HepG2 (cell line): ENCODE measurements around the gene ZP2. TPM values are rescaled to one million over a fixed set of nuclear protein-coding genes. Genes with fewer than 3 reads are reported as not detected.

Experiments used
- BORCS8-MEF2B ChIP-seq: sonication (generic); formaldehyde crosslinking; IDR thresholded peaks from 2 replicates; pipeline ENCODE4 v1.8.0; 2022; ENCODE audit warnings: mild to moderate bottlenecking, missing genetic modification reagents
- FOXA1 ChIP-seq, 2 experiments: fragments of 450-650 bp in 1 of 2; sonication (generic) in 1 of 2; formaldehyde crosslinking in 1 of 2; IDR thresholded peaks; 2 replicates each; pipeline versions ENCODE4 v1.4.0 to v1.6.1; 2016 to 2020; ENCODE audit warnings: missing genetic modification reagents in 1 of 2
- HHEX ChIP-seq: IDR thresholded peaks from 2 replicates; pipeline ENCODE4 v1.6.1; 2016; ENCODE audit warnings: control low read depth
- KAT2B ChIP-seq: fragments of 150-350 bp; IDR thresholded peaks from 2 replicates; pipeline ENCODE4 v1.6.1; 2014; ENCODE audit warnings: low read depth, low read length, borderline replicate concordance
- KDM3A ChIP-seq: IDR thresholded peaks from 2 replicates; pipeline ENCODE4 v1.6.1; 2018; ENCODE audit warnings: low read depth, missing compliant biosample characterization
- MIER3 ChIP-seq: IDR thresholded peaks from 2 replicates; pipeline ENCODE4 v1.6.1; 2016; ENCODE audit warnings: missing compliant biosample characterization, borderline replicate concordance
- MZF1 ChIP-seq: sonication (generic); formaldehyde crosslinking; IDR thresholded peaks from 2 replicates; pipeline ENCODE4 v1.8.1; 2023; ENCODE audit warnings: mild to moderate bottlenecking, missing genetic modification reagents, borderline replicate concordance
- NBN ChIP-seq: fragments of 450-650 bp; conservative IDR thresholded peaks from 2 replicates; pipeline ENCODE4 v1.6.1; 2017
- NFIC ChIP-seq: IDR thresholded peaks from 2 replicates; pipeline ENCODE4 v1.6.1; 2012; ENCODE audit warnings: mild to moderate bottlenecking, low read length, inconsistent platforms
- SIX1 ChIP-seq: sonication (generic); formaldehyde crosslinking; IDR thresholded peaks from 2 replicates; pipeline ENCODE4 v1.4.0; 2020; ENCODE audit warnings: missing genetic modification reagents, borderline replicate concordance
- SOX13 ChIP-seq, 3 experiments: fragments of 450-650 bp in 1 of 3; sonication (generic) in 1 of 3; formaldehyde crosslinking in 1 of 3; IDR thresholded peaks in 2 of 3; conservative IDR thresholded peaks in 1 of 3; 2 replicates each; pipeline versions ENCODE4 v1.5.0 to v1.6.1; 2016 to 2020; ENCODE audit warnings: antibody characterized with exemption in 1 of 3, mild to moderate bottlenecking in 1 of 3, missing compliant biosample characterization in 1 of 3, missing genetic modification reagents in 1 of 3, moderate library complexity in 1 of 3
- SUZ12 ChIP-seq: fragments of 150-350 bp; IDR thresholded peaks from 2 replicates; pipeline ENCODE4 v1.6.1; 2014; ENCODE audit warnings: low read depth, low read length
- TEAD2 ChIP-seq: sonication (generic); formaldehyde crosslinking; IDR thresholded peaks from 2 replicates; pipeline ENCODE4 v1.9.0; 2021; ENCODE audit warnings: missing genetic modification reagents
- ZKSCAN1 ChIP-seq: fragments of 150-350 bp; IDR thresholded peaks from 2 replicates; pipeline ENCODE4 v1.6.1; 2014; ENCODE audit warnings: low read length
- ZNF180 ChIP-seq: sonication (generic); formaldehyde crosslinking; IDR thresholded peaks from 2 replicates; pipeline ENCODE4 v1.4.0; 2020; ENCODE audit warnings: low read depth, missing genetic modification reagents, borderline replicate concordance
- ZNF367 ChIP-seq: sonication (generic); formaldehyde crosslinking; IDR thresholded peaks from 2 replicates; pipeline ENCODE4 v1.4.0; 2020; ENCODE audit warnings: missing genetic modification reagents, borderline replicate concordance
- ZNF460 ChIP-seq: sonication (generic); formaldehyde crosslinking; IDR thresholded peaks from 2 replicates; pipeline ENCODE4 v1.5.1; 2020; ENCODE audit warnings: missing genetic modification reagents, mild to moderate bottlenecking, borderline replicate concordance
- ZNF468 ChIP-seq: sonication (generic); formaldehyde crosslinking; IDR thresholded peaks from 2 replicates; pipeline ENCODE4 v1.8.0; 2022; ENCODE audit warnings: mild to moderate bottlenecking, moderate library complexity, missing genetic modification reagents
- ZNF615 ChIP-seq: sonication (generic); formaldehyde crosslinking; IDR thresholded peaks from 2 replicates; pipeline ENCODE4 v1.5.0; 2020; ENCODE audit warnings: mild to moderate bottlenecking, missing genetic modification reagents, borderline replicate concordance
- ZNF749 ChIP-seq: sonication (generic); formaldehyde crosslinking; IDR thresholded peaks from 2 replicates; pipeline ENCODE4 v1.8.0; 2022; ENCODE audit warnings: mild to moderate bottlenecking, missing genetic modification reagents, moderate library complexity, borderline replicate concordance
- ZNF768 ChIP-seq: sonication (generic); formaldehyde crosslinking; IDR thresholded peaks from 2 replicates; pipeline ENCODE4 v1.4.0; 2020; ENCODE audit warnings: missing genetic modification reagents
- ZNF780A ChIP-seq: sonication (generic); formaldehyde crosslinking; IDR thresholded peaks from 2 replicates; pipeline ENCODE4 v1.8.0; 2022; ENCODE audit warnings: mild to moderate bottlenecking, missing genetic modification reagents, moderate library complexity
- polyA plus RNA-seq, 8 experiments: library from polyadenylated mRNA; depleted of rRNA in 3 of 8; stranded (reverse) in 7 of 8; unstranded in 1 of 8; fragments of >200 nt; fragmentation: Illumina TruSeq in 4 of 8; extraction: Trizol in 4 of 8; gene quantifications; 2 replicates each; pipeline versions ENCODE4 v1.2.1 to v1.2.3, GENCODE V29; 2011 to 2016; ENCODE audit warnings: low read depth in 4 of 8, missing spikeins in 1 of 8, mixed read lengths in 1 of 8; ENCODE audit not compliant: insufficient read depth in 1 of 8
- total RNA-seq, 5 experiments: library from RNA; depleted of rRNA; stranded (reverse); fragments of >200 nt; fragmentation: Illumina TruSeq; extraction: Trizol; gene quantifications; 2 replicates each; pipeline ENCODE4 v1.2.3, GENCODE V29; 2016; ENCODE audit warnings: low read depth in 1 of 5
- TF ChIP-seq, protein P1 (sequence below): sonication (generic); formaldehyde crosslinking; IDR thresholded peaks from 2 replicates; pipeline ENCODE4 v1.4.0; 2020; ENCODE audit warnings: missing genetic modification reagents
- TF ChIP-seq, protein P2 (sequence below): sonication (generic); formaldehyde crosslinking; IDR thresholded peaks from 2 replicates; pipeline ENCODE4 v1.5.1; 2020; ENCODE audit warnings: mild to moderate bottlenecking, missing genetic modification reagents, borderline replicate concordance

The ZP2 gene
- total and polyA plus RNA-seq, 2 of the 13 experiments (the other 11 are each of a cell fraction or from before 2014, with no cell fraction given), result not detected

DNA sequence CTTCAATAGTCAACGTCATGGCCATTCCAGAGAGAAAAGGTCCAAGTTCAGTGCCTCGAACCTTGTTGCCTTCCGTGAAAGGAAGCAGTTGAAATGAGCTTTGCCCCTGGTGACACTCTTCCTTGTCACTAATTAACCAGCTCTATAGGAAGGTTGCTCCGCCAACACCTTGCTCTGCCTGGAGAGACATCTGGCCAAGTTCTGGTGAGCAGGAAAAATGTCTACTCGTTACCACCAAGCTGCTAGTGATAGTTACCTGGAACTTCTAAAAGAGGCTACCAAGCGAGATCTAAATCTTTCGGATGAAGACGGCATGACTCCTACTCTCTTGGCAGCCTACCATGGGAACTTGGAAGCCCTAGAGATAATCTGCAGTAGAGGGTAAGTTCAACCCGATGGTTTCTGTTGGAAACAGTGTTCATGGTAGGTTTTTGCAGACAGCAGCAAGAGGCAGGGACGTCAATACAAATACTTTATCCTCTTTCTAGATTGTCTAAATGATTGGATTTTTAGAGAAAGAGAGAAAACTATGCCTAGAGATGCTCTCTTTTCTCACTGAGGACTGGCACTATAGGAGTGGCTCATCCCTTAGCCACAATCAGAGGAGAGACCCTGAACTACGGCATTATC is 22.3 kb upstream of the ZP2 start, which contains the start of gene ANKS4B (continued):
- TF ChIP-seq ZNF615 (CRISPR knock-in tag), result peak; percentile 59; the same call in 1 of the 2 replicates
- TF ChIP-seq, protein P1, sequence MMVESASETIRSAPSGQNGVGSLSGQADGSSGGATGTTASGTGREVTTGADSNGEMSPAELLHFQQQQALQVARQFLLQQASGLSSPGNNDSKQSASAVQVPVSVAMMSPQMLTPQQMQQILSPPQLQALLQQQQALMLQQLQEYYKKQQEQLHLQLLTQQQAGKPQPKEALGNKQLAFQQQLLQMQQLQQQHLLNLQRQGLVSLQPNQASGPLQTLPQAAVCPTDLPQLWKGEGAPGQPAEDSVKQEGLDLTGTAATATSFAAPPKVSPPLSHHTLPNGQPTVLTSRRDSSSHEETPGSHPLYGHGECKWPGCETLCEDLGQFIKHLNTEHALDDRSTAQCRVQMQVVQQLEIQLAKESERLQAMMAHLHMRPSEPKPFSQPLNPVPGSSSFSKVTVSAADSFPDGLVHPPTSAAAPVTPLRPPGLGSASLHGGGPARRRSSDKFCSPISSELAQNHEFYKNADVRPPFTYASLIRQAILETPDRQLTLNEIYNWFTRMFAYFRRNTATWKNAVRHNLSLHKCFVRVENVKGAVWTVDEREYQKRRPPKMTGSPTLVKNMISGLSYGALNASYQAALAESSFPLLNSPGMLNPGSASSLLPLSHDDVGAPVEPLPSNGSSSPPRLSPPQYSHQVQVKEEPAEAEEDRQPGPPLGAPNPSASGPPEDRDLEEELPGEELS (CRISPR knock-in tag), result peak; percentile 94
- TF ChIP-seq NFIC, result peak; percentile 85
- TF ChIP-seq ZNF768 (CRISPR knock-in tag), result no peak
- no peak for TF ChIP-seq FOXA1 (IDR thresholded peaks at IDR 0.05)
- peak; percentile 73 for TF ChIP-seq FOXA1 (CRISPR knock-in tag; IDR thresholded peaks at IDR 0.05)
- no peak for TF ChIP-seq ZNF367
- no peak for TF ChIP-seq ZNF460 (CRISPR knock-in tag)
- TF ChIP-seq, protein P2, sequence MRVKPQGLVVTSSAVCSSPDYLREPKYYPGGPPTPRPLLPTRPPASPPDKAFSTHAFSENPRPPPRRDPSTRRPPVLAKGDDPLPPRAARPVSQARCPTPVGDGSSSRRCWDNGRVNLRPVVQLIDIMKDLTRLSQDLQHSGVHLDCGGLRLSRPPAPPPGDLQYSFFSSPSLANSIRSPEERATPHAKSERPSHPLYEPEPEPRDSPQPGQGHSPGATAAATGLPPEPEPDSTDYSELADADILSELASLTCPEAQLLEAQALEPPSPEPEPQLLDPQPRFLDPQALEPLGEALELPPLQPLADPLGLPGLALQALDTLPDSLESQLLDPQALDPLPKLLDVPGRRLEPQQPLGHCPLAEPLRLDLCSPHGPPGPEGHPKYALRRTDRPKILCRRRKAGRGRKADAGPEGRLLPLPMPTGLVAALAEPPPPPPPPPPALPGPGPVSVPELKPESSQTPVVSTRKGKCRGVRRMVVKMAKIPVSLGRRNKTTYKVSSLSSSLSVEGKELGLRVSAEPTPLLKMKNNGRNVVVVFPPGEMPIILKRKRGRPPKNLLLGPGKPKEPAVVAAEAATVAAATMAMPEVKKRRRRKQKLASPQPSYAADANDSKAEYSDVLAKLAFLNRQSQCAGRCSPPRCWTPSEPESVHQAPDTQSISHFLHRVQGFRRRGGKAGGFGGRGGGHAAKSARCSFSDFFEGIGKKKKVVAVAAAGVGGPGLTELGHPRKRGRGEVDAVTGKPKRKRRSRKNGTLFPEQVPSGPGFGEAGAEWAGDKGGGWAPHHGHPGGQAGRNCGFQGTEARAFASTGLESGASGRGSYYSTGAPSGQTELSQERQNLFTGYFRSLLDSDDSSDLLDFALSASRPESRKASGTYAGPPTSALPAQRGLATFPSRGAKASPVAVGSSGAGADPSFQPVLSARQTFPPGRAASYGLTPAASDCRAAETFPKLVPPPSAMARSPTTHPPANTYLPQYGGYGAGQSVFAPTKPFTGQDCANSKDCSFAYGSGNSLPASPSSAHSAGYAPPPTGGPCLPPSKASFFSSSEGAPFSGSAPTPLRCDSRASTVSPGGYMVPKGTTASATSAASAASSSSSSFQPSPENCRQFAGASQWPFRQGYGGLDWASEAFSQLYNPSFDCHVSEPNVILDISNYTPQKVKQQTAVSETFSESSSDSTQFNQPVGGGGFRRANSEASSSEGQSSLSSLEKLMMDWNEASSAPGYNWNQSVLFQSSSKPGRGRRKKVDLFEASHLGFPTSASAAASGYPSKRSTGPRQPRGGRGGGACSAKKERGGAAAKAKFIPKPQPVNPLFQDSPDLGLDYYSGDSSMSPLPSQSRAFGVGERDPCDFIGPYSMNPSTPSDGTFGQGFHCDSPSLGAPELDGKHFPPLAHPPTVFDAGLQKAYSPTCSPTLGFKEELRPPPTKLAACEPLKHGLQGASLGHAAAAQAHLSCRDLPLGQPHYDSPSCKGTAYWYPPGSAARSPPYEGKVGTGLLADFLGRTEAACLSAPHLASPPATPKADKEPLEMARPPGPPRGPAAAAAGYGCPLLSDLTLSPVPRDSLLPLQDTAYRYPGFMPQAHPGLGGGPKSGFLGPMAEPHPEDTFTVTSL (CRISPR knock-in tag), result peak; percentile 91; the same call in 1 of the 2 replicates
- peak; percentile 97; the same call in 1 of the 2 replicates for TF ChIP-seq MIER3 (CRISPR knock-in tag)
- no peak for TF ChIP-seq ZNF780A (CRISPR knock-in tag)
- TF ChIP-seq HHEX, result 0 out of 2 replicates have a peak, but pooled peaks have one; percentile 58
- no peak for TF ChIP-seq KAT2B
- TF ChIP-seq SUZ12, result no peak
- TF ChIP-seq KDM3A (CRISPR knock-in tag), result no peak
- TF ChIP-seq MZF1 (CRISPR knock-in tag), result no peak
- no peak for TF ChIP-seq ZNF180 (CRISPR knock-in tag)
- peak; percentile 55; the same call in 1 of the 2 replicates for TF ChIP-seq BORCS8-MEF2B (CRISPR knock-in tag)
- TF ChIP-seq TEAD2 (CRISPR knock-in tag), result no peak
- TF ChIP-seq ZKSCAN1, result no peak
- no peak for TF ChIP-seq NBN
- TF ChIP-seq SOX13 (IDR thresholded peaks at IDR 0.05), result peak; percentile 52; the same call in 1 of the 2 replicates
- TF ChIP-seq SOX13 (CRISPR knock-in tag; conservative IDR thresholded peaks at IDR 0.05 in 1 of 2, IDR thresholded peaks at IDR 0.05 in 1 of 2), result peak; percentile 58 to 95; a peak in 2 of 4 replicates
- peak; percentile 25; the same call in 1 of the 2 replicates for TF ChIP-seq SIX1 (CRISPR knock-in tag)
- no peak for TF ChIP-seq ZNF468 (CRISPR knock-in tag)
- no peak; the same call in 1 of the 2 replicates for TF ChIP-seq ZNF749 (CRISPR knock-in tag)
